ENCODE data around the gene LRIT3. TPM values are rescaled to one million over a fixed set of nuclear protein-coding genes. Genes with fewer than 3 reads are reported as not detected.

LRIT3 gene, protein sequence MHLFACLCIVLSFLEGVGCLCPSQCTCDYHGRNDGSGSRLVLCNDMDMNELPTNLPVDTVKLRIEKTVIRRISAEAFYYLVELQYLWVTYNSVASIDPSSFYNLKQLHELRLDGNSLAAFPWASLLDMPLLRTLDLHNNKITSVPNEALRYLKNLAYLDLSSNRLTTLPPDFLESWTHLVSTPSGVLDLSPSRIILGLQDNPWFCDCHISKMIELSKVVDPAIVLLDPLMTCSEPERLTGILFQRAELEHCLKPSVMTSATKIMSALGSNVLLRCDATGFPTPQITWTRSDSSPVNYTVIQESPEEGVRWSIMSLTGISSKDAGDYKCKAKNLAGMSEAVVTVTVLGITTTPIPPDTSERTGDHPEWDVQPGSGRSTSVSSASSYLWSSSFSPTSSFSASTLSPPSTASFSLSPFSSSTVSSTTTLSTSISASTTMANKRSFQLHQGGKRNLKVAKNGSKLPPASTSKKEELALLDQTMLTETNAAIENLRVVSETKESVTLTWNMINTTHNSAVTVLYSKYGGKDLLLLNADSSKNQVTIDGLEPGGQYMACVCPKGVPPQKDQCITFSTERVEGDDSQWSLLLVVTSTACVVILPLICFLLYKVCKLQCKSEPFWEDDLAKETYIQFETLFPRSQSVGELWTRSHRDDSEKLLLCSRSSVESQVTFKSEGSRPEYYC
- total RNA-seq (under 1 TPM in 3 of 4 donors, not detected in 1; 0.06 to 0.08 (median 0.08) TPM), polyA plus RNA-seq (under 1 TPM; 0.03 to 0.06 (median 0.03) TPM)
- long read RNA-seq, donor 1, result 0 reads
- long read RNA-seq, donor 2, result 0 reads

DNA sequence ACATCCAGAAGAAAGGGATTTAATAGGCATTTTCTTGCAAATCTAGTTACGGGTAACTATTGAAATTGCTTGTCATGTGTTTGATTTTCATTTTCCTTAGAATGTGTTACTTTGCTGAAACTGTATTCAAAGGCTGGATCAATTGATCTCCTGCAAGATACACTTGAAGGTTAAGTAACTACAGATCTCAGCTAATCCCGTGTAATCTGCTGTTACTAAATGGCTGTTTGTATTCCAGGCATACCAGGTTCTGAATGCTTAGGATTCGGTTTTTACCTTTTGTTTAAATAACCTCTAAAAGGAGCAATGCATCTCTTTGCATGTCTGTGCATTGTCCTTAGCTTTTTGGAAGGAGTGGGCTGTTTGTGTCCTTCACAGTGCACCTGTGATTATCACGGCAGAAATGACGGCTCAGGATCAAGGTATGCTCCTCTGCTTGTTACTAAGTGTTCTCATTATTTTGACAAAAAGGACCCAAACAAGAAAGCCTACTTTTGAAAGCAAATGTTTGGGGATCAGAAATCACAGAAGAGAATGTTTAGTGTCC lies at the start of gene LRIT3:
TSS of gene LRIT3 (plus strand) at position 212 of the 547 bp plus-strand sequence. CDS start at position 307, 95 bp downstream.
- WGBS, 3 donors, result 63 to 78% (median 72%) methylated on average over 5 of the region's 5 CpGs
- H3K36me3 ChIP-seq (ENCODE audit: insufficient read depth in 1 of 2, low read depth in 1 of 2), result no peaks in the 10 kb centered on the region
- H3K27ac ChIP-seq, result no peak within 1 kb of the TSS
- H3K9me3 ChIP-seq, result no peaks in the 10 kb centered on the region
- H3K4me1 ChIP-seq, result no peaks in the 10 kb centered on the region
- DNase-seq (no peak), ATAC-seq (no peak)
- no peak within 1 kb of the TSS for H3K4me3 ChIP-seq
- H3K27me3 ChIP-seq (ENCODE audit: insufficient read depth in 3 of 3, low read length in 2 of 3), result no peaks in the 10 kb centered on the region
- intact Hi-C loops (cut with DNase I), result loop anchor here in 1 of 2 donors (10.0 kb wide), 1 partner anchor 1163 kb away; no protein-coding TSS in a partner anchor
- TF ChIP-seq CTCF (IDR thresholded peaks at IDR 0.05), result no peak

DNA sequence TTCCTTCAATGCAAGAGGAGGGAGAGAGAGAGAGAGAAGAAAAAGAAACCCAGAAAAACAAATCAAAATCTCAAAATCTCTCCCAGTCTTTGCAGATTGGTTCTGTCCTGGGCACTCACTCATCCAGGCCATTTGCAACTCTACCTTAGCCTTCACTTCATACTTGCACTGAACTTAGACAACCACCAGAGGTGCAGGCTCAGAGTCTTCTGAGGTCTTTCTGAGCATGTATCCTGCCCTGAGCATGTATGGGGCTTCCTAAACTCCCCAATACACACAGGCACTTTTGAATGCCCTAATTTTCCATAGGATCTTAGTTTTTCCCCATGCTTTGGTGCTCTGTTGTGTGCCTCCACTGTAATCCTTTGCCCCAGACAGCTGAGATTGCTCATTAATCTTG lies 49.0 kb upstream of the LRIT3 start:
- H3K27ac ChIP-seq, result no peak overlapping the region
- no peaks in the 10 kb centered on the region for H3K4me1 ChIP-seq
- TF ChIP-seq CTCF (IDR thresholded peaks at IDR 0.05), result no peak
- no peaks in the 10 kb centered on the region for H3K36me3 ChIP-seq (ENCODE audit: insufficient read depth in 1 of 2, low read depth in 1 of 2)
- no peak overlapping the region for H3K4me3 ChIP-seq
- H3K9me3 ChIP-seq, result peaks cover 6% of the 10 kb centered on the region
- H3K27me3 ChIP-seq (ENCODE audit: insufficient read depth in 3 of 3, low read length in 2 of 3), result no peaks in the 10 kb centered on the region
- intact Hi-C loops (cut with DNase I), result no loop called here
- DNase-seq (no peak), ATAC-seq (no peak)

DNA sequence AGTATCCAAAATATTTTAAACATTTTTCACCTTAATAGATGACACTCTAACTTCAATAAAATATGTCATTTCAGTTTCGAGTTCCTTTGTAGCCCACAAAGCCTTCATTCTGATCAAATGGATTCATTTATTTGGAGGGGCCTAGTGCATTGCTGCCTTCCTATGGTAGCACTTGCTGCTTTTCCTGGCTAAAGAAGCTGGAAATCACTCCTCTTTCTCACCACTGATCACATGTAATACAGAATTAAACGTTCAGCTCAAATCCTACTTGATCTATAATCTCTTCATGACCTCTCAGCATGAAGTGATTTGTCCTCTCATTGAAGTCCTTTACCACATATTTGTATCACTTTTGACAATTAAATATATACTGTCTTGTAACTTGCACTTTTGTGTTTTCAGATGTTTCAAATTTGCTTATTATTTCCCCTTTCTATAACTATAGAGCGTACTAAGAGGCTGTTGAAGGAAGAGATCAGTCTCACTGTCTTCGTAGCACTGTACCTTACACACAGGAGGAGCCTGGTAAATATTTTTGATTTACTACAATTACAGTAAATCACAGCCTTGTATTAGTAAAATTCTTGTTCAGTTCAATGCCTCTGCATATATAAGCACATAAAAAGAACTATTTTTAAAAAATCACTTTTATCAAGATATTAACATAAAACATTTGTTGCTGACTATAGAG lies 46.7 kb upstream of the LRIT3 start:
- TF ChIP-seq CTCF (IDR thresholded peaks at IDR 0.05), result no peak
- ATAC-seq (no peak), DNase-seq (no peak)
- Histone ChIP-seq H3K36me3 (ENCODE audit: insufficient read depth in 1 of 2, low read depth in 1 of 2) (no peaks in the 10 kb centered on the region), H3K27ac (no peak overlapping the region), H3K27me3 (ENCODE audit: insufficient read depth in 3 of 3, low read length in 2 of 3) (no peaks in the 10 kb centered on the region), H3K9me3 (no peaks in the 10 kb centered on the region), H3K4me1 (no peaks in the 10 kb centered on the region), H3K4me3 (peak overlapping the region; percentile 56)
- intact Hi-C loops (cut with DNase I), result loop anchor here (5.0 to 10.0 kb wide), 2 partner anchors 99 to 1794 kb away; partner anchors contain the start of gene CASP6 (in 1 of the 2)
- 58 to 61% (median 58%) methylated on average over 4 of the region's 4 CpGs for WGBS, 3 donors

DNA sequence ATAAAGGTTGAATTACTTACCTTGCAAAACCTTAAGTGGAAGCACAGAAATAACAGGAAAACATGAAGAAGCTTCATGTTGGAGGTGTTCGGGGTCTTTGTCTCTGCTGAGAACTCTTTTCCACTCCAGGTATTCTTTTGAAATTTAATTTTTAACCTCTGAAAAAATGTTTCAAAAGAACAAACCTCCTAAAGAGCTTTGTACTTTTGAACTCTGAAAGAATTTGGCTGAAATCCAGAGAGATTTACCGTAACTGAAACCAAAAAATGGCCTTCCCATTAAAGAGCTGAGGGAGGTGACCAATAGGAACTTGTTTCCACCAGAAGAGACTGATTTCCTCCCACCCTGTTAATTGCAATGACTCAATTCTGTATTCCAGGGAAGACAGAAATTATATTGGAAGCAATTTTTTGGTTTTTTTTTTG lies 46.0 kb upstream of the LRIT3 start, which contains the start of gene CFI:
TSS of gene CFI (minus strand) at position 105 of the 425 bp plus-strand sequence. CDS start at position 77, 28 bp downstream.
- Histone ChIP-seq H3K36me3 (ENCODE audit: insufficient read depth in 1 of 2, low read depth in 1 of 2) (no peaks in the 10 kb centered on the region), H3K27me3 (ENCODE audit: insufficient read depth in 3 of 3, low read length in 2 of 3) (no peaks in the 10 kb centered on the region), H3K27ac (no peak within 1 kb of the TSS), H3K4me1 (no peaks in the 10 kb centered on the region), H3K4me3 (peak within 1 kb of the TSS; percentile 56), H3K9me3 (no peaks in the 10 kb centered on the region)
- TF ChIP-seq CTCF (IDR thresholded peaks at IDR 0.05), result no peak
- WGBS, 3 donors, result 46 to 55% (median 50%) methylated on average over 2 of the region's 2 CpGs
- ATAC-seq (no peak), DNase-seq (no peak)
- intact Hi-C loops (cut with DNase I), result loop anchor here (5.0 to 10.0 kb wide), 2 partner anchors 100 to 1793 kb away; partner anchors contain the start of gene CASP6 (in 1 of the 2)

Measured in psoas muscle (tissue), 8 donors.